Right lobe of liver (tissue), 6 donors: ENCODE results near the gene FBXL19. TPM values are rescaled to one million over a fixed set of nuclear protein-coding genes. Genes with fewer than 3 reads are reported as not detected.
A peak's percentile ranks its signal among the peaks of the same experiment; 100 is the strongest.

Source experiments
- ATAC-seq, 4 donors: fragments of 200-7000 bp; cut with Tn5 transposase; one replicate each; pipeline ENCODE4 v1.9.1; 2020; ENCODE audit warnings: mild to moderate bottlenecking in 4 of 4, moderate library complexity in 4 of 4
- DNase-seq, 3 donors: peaks; one replicate each; pipeline ENCODE4 v3.0.0-alpha.2; 2020
- H3K27ac ChIP-seq, 3 donors: fragments of 200-600 bp; one replicate each; pipeline ENCODE4 v1.8.0; 2022
- H3K27me3 ChIP-seq, 2 donors: fragments of 200-600 bp; one replicate each; pipeline ENCODE4 v1.8.0; 2022
- H3K36me3 ChIP-seq, 4 donors: fragments of 200-600 bp; sonication (generic) in 1 of 4; one replicate each; pipeline versions ENCODE4 v1.5.1 to v1.8.0; 2017 to 2022; ENCODE audit warnings: control low read depth in 1 of 4
- H3K4me1 ChIP-seq, 4 donors: fragments of 200-600 bp; sonication (generic) in 1 of 4; one replicate each; pipeline versions ENCODE4 v1.5.1 to v1.8.0; 2017 to 2022; ENCODE audit warnings: control low read depth in 1 of 4
- H3K4me3 ChIP-seq, 3 donors: fragments of 200-600 bp; one replicate each; pipeline ENCODE4 v1.8.0; 2022
- H3K9me3 ChIP-seq, 4 donors: fragments of 200-600 bp; sonication (generic) in 1 of 4; one replicate each; pipeline versions ENCODE4 v1.5.1 to v1.8.0; 2017 to 2022; ENCODE audit warnings: control low read depth in 1 of 4
- POLR2A ChIP-seq: fragments of 450-650 bp; IDR thresholded peaks from one replicate; pipeline ENCODE4 v1.6.1; 2017; ENCODE audit warnings: antibody characterized with exemption, mild to moderate bottlenecking
- WGBS: methylation state at CpG from one replicate; pipeline ENCODE4 v1.1.6; 2018; ENCODE audit warnings: low coverage, low lambda C conversion rate; ENCODE audit not compliant: insufficient coverage; ENCODE audit errors: missing lambda C conversion rate; 5-methylcytosine and 5-hydroxymethylcytosine counted together
- intact Hi-C, 2 donors: fragments of 100-400 bp; cut with DNase I; formaldehyde crosslinking; loops; one replicate each; pipeline versions ENCODE4 v1.11.2 to v1.14.1; 2022
- microRNA counts: library from miRNA; unstranded; fragments of <30 nt; microRNA quantifications from one replicate; lab custom pipeline; 2016
- microRNA-seq, 2 donors: library from miRNA; unstranded; fragments of <30 nt; microRNA quantifications; one replicate each; pipeline ENCODE4, GENCODE V29; 2019 to 2020
- small RNA-seq, 2 experiments: library from RNA; depleted of rRNA; stranded (forward); fragments of <200 nt; gene quantifications; one replicate each; pipeline ENCODE3, GENCODE V24; 2016
- total RNA-seq, 6 experiments: library from RNA; depleted of rRNA in 2 of 6; stranded (reverse); fragments of >200 nt in 2 of 6; fragmentation: NEBNext Ultra II Directional in 3 of 6; extraction: Animal tissue kit (Norgen Biotek cat#: 25700) in 3 of 6; gene quantifications; one replicate each; pipeline versions ENCODE4 v1.1.0 to v1.2.4, GENCODE V29; 2016 to 2023
- TF ChIP-seq, protein P1 (sequence below), 4 donors: fragments of 200-600 bp in 3 of 4; fragments of 450-650 bp in 1 of 4; IDR thresholded peaks; one replicate each; pipeline versions ENCODE4 v1.5.1 to v1.8.0; 2016 to 2022; ENCODE audit warnings: antibody characterized with exemption in 4 of 4, mild to moderate bottlenecking in 2 of 4
- donor health status: DM: no; HTN: yes; CAD: no.
- donor health status: DM: no; HTN: no; CAD: no.
- donor health status: DM: no; HTN: no; CAD: no.
- donor health status: DM: no; HTN: yes; CAD: no.
- donor health status: DM: no; HTN: yes; CAD: no.

Gene FBXL19
- total RNA-seq, 6 experiments from 2014 or later = 2.8 to 8.0 (median 3.4) TPM

DNA sequence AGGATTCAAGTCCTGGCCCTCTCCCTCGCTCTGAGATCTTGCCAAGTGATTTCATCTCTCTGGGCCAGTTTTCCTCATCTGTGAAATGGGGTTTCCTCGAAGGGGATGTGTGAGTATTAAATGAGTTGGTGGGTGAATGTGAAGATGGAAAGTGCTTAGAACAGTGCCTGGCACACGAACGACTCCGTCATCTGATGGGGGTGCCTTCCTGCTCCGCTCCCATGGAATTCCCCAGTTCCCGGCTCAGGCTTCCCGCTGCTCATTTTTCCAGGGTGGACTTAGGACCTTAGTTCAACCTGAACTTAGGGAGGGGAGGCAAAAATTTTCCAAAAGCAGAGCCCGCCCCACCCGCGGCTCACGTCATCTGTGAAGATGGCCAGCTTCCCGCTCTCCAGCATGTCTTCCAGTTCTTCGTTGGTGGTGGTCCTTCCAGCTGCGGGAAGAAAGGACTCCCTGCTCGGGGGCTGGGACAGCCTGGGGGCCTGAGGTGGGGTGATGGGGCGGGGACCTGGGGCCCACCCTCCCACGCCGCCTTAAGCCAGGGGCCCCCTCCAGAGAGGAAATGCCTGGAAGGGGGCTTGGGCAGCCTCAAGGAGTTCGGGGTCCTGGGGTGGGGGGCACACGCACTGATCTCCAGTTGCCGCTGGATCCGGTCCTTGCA lies 73.1 kb downstream of the FBXL19 start:
- intact Hi-C loops = loop anchor here in 1 of 2 donors (10.0 kb wide), 1 partner anchor 438 kb away; no protein-coding TSS in a partner anchor
- TF ChIP-seq, protein P1, sequence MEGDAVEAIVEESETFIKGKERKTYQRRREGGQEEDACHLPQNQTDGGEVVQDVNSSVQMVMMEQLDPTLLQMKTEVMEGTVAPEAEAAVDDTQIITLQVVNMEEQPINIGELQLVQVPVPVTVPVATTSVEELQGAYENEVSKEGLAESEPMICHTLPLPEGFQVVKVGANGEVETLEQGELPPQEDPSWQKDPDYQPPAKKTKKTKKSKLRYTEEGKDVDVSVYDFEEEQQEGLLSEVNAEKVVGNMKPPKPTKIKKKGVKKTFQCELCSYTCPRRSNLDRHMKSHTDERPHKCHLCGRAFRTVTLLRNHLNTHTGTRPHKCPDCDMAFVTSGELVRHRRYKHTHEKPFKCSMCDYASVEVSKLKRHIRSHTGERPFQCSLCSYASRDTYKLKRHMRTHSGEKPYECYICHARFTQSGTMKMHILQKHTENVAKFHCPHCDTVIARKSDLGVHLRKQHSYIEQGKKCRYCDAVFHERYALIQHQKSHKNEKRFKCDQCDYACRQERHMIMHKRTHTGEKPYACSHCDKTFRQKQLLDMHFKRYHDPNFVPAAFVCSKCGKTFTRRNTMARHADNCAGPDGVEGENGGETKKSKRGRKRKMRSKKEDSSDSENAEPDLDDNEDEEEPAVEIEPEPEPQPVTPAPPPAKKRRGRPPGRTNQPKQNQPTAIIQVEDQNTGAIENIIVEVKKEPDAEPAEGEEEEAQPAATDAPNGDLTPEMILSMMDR (IDR thresholded peaks at IDR 0.05) = no peak
- peak; percentile 56 for TF ChIP-seq POLR2A
- peak; percentile 78 to 87 (median 86) for DNase-seq

DNA sequence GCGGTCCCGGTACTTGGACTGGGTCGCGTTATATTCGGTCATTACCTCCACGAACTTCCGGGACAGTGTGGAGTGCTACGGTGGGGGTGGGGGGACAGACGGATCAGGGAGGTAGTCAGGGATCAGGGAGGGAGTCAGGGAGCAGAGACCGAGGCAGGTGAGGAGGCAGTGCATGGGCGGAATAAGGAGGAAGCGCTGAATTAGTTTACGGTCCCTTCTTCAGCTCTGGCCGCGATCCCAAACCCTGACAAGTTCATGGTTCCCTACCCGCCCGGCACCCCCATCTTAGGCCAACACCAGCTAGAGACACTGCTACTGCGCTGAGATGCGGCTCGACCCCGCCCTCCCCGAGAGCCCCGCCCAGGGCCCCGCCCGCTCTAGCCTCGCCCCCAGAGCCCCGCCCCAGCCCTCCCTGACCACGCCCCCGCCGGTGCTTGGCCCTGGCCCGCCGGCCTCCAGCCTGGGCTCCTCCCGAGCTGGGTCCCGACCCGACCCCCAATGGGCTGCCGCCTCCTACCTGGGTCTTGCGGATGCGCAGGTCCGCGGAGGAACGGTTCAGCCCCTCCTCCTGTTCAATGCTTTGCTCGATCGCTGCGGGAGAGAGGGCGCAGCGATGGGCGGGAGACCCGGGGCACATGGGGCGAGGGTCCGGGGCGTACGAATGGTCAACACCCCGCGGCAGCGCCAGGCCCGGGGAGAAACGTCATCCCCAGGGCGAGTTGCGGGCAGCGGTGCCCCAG lies 73.8 kb downstream of the FBXL19 start:
- under 1% methylated on average over 23 of the region's 60 CpGs for WGBS
- TF ChIP-seq, protein P1 (IDR thresholded peaks at IDR 0.05) = no peak
- TF ChIP-seq POLR2A = peak; percentile 90
- intact Hi-C loops = loop anchor here in 1 of 2 donors (10.0 kb wide), 1 partner anchor 438 kb away; no protein-coding TSS in a partner anchor
- Histone ChIP-seq H3K36me3 (no peaks in the 10 kb centered on the region), H3K27ac (peak overlapping the region; percentile 95 to 99 (median 97)), H3K4me3 (peak overlapping the region; percentile 58 to 69 (median 69)), H3K4me1 (peaks cover 0 to 58% (median 20%) of the 10 kb centered on the region in 4 donors), H3K27me3 (no peaks in the 10 kb centered on the region), H3K9me3 (no peaks in the 10 kb centered on the region)
- ATAC-seq (peak; percentile 82 to 94 (median 86)), DNase-seq (peak; percentile 94 to 95 (median 95))

More for the DNA sequence above, 73.1 kb downstream of the FBXL19 start:
- peak; percentile 55 to 75 (median 70) for ATAC-seq
- peak overlapping the region; percentile 58 to 69 (median 69) for H3K4me3 ChIP-seq
- peaks cover 0 to 51% (median 20%) of the 10 kb centered on the region in 4 donors for H3K4me1 ChIP-seq
- 31% methylated on average over 11 of the region's 23 CpGs for WGBS
- peak overlapping the region; percentile 95 to 99 (median 97) for H3K27ac ChIP-seq
- H3K9me3 ChIP-seq = no peaks in the 10 kb centered on the region
- no peaks in the 10 kb centered on the region for H3K27me3 ChIP-seq
- no peaks in the 10 kb centered on the region for H3K36me3 ChIP-seq

- ATAC-seq (no peak), DNase-seq (no peak)
- no peaks in the 10 kb centered on the region for H3K27me3 ChIP-seq
- intact Hi-C loops = loop anchor here in 1 of 2 donors (10.0 kb wide), 1 partner anchor 437 kb away; no protein-coding TSS in a partner anchor
- 48% methylated on average over 13 of the region's 21 CpGs for WGBS
- H3K9me3 ChIP-seq = no peaks in the 10 kb centered on the region
- H3K36me3 ChIP-seq = no peaks in the 10 kb centered on the region
- peak overlapping the region; percentile 58 to 69 (median 69) for H3K4me3 ChIP-seq
- no peak for TF ChIP-seq POLR2A
- TF ChIP-seq, protein P1 (IDR thresholded peaks at IDR 0.05) = no peak
- H3K4me1 ChIP-seq = peaks cover 0 to 59% (median 20%) of the 10 kb centered on the region in 4 donors
- peak overlapping the region; percentile 52 to 99 (median 95) for H3K27ac ChIP-seq
Observed at GRCh38 chr16:30997725-30998711, 74.6 kb downstream of the FBXL19 start.

MicroRNAs encoded within 50 kb of the gene (microRNA counts, 767-probe panel; counts per million panel counts)
- 237 counts per million for microRNA hsa-miR-762 (lab: Ali Mortazavi, UCI)

Small RNA genes lying within 50 kb of the gene (microRNA-seq; reads per million reads assigned to microRNA genes)
- gene MIR4519 = 0 to 0.29 reads per million in 2 donors
- 0 reads per million in 2 donors for gene MIR762

Small RNA genes lying within 50 kb of the gene (small RNA-seq; reads per million reads assigned to genes)
- gene AC135048.1 (0 reads per million in 2 experiments), gene MIR4519 (0 reads per million in 2 experiments), gene MIR762 (0 reads per million in 2 experiments)

Other genes with a start within 250 kb of the FBXL19 start
- gene SRCAP, start 224.4 kb upstream of the FBXL19 start, total RNA-seq = 10 to 100 TPM; 12.1 to 31.3 (median 22.6) TPM
- 10 to 100 TPM; 17.1 to 22.1 (median 18.4) TPM for gene PHKG2, start 175.1 kb upstream of the FBXL19 start, total RNA-seq
- gene CFAP119, start 161.5 kb upstream of the FBXL19 start, total RNA-seq = 1 to 10 TPM in 1 of 6 experiments, under 1 TPM in 4, not detected in 1; 0.19 to 1.8 (median 0.29) TPM
- gene RNF40, start 161.2 kb upstream of the FBXL19 start, total RNA-seq = 10 to 100 TPM; 34.3 to 56.8 (median 46.7) TPM
- gene ZNF629, start 136.4 kb upstream of the FBXL19 start, total RNA-seq = 1 to 10 TPM; 3.7 to 4.8 (median 4.3) TPM
- gene BCL7C, start 29.5 kb upstream of the FBXL19 start, total RNA-seq = 10 to 100 TPM in 2 of 6 experiments, 1 to 10 TPM in 4; 5.9 to 14.3 (median 7.9) TPM
- gene CTF1, start 27.0 kb upstream of the FBXL19 start, total RNA-seq = under 1 TPM in 4 of 6 experiments, not detected in 2; 0.13 to 0.74 (median 0.43) TPM
- gene ORAI3, start 25.5 kb downstream of the FBXL19 start, total RNA-seq = 10 to 100 TPM; 27.7 to 56.6 (median 31.6) TPM
- 1 to 10 TPM; 3.7 to 7.4 (median 6.9) TPM for gene SETD1A, start 34.2 kb downstream of the FBXL19 start, total RNA-seq
- gene HSD3B7, start 61.6 kb downstream of the FBXL19 start, total RNA-seq = 100 to 1,000 TPM in 3 of 6 experiments, 10 to 100 TPM in 3; 54.6 to 219 (median 86.9) TPM
- 1 to 10 TPM in 4 of 6 experiments, under 1 TPM in 2; 0.61 to 4.5 (median 2.6) TPM for gene STX1B, start 87.1 kb downstream of the FBXL19 start, total RNA-seq
- gene STX4, start 110.0 kb downstream of the FBXL19 start, total RNA-seq = 10 to 100 TPM; 18.8 to 52.8 (median 23.6) TPM
- gene ZNF668, start 150.7 kb downstream of the FBXL19 start, total RNA-seq = 1 to 10 TPM; 2.0 to 4.6 (median 3.5) TPM
- 1 to 10 TPM; 4.2 to 5.0 (median 4.5) TPM for gene ZNF646, start 150.8 kb downstream of the FBXL19 start, total RNA-seq
- 10 to 100 TPM in 1 of 6 experiments, 1 to 10 TPM in 5; 2.3 to 14.8 (median 3.9) TPM for gene PRSS53, start 165.4 kb downstream of the FBXL19 start, total RNA-seq
- 100 to 1,000 TPM; 102 to 297 (median 199) TPM for gene VKORC1, start 171.2 kb downstream of the FBXL19 start, total RNA-seq
- gene BCKDK, start 184.8 kb downstream of the FBXL19 start, total RNA-seq = 10 to 100 TPM; 34.8 to 61.5 (median 41.8) TPM
- gene KAT8, start 194.1 kb downstream of the FBXL19 start, total RNA-seq = 10 to 100 TPM; 20.4 to 29.9 (median 25.2) TPM
- 10 to 100 TPM in 4 of 6 experiments, 1 to 10 TPM in 2; 5.6 to 20.0 (median 13.1) TPM for gene PRSS8, start 212.2 kb downstream of the FBXL19 start, total RNA-seq
- 1 to 10 TPM in 3 of 6 experiments, under 1 TPM in 3; 0.25 to 1.6 (median 1.0) TPM for gene PRSS36, start 226.5 kb downstream of the FBXL19 start, total RNA-seq